22Rv1 (cell line): ENCODE data around the gene AMOT.

Experiments used
- CTCF ChIP-seq: fragments of 450-650 bp; IDR thresholded peaks from 2 replicates; pipeline ENCODE4 v1.5.1; 2017; ENCODE audit warnings: mild to moderate bottlenecking
- ZFX ChIP-seq: fragments of 450-650 bp; IDR thresholded peaks from 2 replicates; pipeline ENCODE4 v1.6.1; 2017; ENCODE audit warnings: antibody characterized with exemption, borderline replicate concordance

DNA sequence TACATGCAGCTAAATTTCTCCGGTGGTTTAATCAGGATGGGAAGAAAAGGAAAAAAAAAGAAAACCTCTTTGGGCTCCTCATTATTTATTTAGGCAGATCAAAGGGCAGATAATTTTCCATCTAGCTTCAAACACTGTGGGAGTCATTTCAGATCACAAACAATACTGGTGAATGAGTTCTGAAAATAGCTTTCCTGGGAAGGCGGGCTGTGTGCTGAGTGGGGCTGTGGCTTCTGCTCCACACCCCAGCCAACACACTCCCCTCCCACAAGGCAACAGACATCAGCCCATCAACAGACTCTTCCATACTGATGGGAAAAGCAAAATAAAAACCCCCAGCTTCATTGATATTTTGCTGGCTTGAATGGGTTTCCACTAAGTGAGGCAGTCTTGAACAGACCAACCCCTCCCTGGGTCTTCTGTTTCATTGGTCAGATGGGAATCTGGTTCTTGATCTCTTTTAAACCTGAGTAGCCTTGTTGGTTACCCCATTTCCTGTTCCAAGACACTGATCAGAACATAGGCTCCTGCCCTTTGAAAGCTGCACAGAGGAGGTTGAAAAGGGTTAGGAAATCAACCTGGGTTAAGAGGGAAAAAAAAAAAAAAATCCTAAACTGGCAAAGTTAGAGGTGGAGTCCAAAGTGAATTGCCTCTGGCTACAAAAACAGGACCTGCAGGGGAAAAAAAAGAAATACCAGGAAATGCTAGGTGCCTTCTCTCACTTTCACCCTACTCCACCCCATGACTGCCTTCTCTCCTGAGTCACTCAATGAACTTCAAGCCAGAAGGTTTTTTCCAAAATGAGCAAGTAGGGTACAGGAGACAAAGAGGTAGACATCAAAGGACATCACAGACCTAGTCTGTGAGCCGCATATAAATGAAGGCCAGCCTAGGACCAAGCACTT, 20.0 kb downstream of the AMOT start:
- TF ChIP-seq CTCF = no peak
- no peak for TF ChIP-seq ZFX
